Activated naive CD8-positive, alpha-beta T cell (primary cell): ENCODE data around the gene CEP192.
"Not testable (repeated sequence)": the region's sequence is repeated elsewhere in the genome, so short reads cannot be mapped to it uniquely, and the experiment has no call there.

Source experiments
- H3K27ac Mint-ChIP-seq: one replicate; pipeline ENCODE4 v1.8.0; 2021; ENCODE audit warnings: mixed read lengths
- H3K27me3 Mint-ChIP-seq: one replicate; pipeline ENCODE4 v1.8.0; 2021; ENCODE audit warnings: mixed read lengths
- H3K36me3 Mint-ChIP-seq: one replicate; pipeline ENCODE4 v1.8.0; 2021; ENCODE audit warnings: mixed read lengths
- H3K4me1 Mint-ChIP-seq: one replicate; pipeline ENCODE4 v1.8.0; 2021; ENCODE audit warnings: low read depth, mixed read lengths
- H3K4me3 Mint-ChIP-seq: one replicate; pipeline ENCODE4 v1.8.0; 2021; ENCODE audit warnings: mild to moderate bottlenecking, mixed read lengths
- H3K9me3 Mint-ChIP-seq: one replicate; pipeline ENCODE4 v1.8.0; 2021; ENCODE audit warnings: low read depth, mixed read lengths

The CEP192 gene

DNA sequence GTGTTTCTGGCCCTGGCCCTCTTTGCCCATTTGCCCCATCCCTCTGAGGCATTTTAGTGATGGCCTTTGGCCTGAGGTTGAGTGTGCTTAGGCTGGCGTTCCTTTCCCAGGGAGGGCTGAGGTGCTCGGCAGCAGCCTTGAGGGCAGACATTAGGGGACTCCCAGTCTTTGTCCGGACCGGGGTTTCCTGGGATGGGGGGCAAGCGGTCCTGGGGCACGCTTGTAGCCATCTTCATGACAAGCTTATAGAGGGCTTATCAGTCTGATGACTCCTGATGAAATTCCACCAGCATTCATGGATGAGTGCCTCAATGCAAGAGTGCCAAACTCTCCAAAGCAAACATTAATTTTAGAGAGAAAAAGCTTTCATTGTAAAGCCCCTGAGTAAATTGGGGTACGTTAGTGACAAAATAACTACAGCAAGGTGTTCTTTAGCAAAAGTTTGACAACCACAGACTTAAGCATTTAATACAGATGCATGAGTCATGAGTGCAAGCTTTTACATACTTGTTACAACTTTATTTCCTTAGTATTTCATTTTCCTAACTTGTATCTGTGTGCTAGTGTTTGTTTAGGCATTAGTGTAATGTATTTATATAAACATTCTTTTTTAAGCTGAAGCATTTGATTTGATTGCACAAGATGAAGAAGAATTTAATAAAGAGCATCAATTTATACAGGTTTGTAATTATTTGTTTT lies 45.6 kb downstream of the CEP192 start:
- H3K4me1 Mint-ChIP-seq, result peaks cover 7% of the 10 kb centered on the region
- no peak overlapping the region for H3K27ac Mint-ChIP-seq
- no peaks in the 10 kb centered on the region for H3K27me3 Mint-ChIP-seq
- no peak overlapping the region for H3K4me3 Mint-ChIP-seq
- peaks cover 26% of the 10 kb centered on the region for H3K36me3 Mint-ChIP-seq
- H3K9me3 Mint-ChIP-seq, result peaks cover under 1% of the 10 kb centered on the region

DNA sequence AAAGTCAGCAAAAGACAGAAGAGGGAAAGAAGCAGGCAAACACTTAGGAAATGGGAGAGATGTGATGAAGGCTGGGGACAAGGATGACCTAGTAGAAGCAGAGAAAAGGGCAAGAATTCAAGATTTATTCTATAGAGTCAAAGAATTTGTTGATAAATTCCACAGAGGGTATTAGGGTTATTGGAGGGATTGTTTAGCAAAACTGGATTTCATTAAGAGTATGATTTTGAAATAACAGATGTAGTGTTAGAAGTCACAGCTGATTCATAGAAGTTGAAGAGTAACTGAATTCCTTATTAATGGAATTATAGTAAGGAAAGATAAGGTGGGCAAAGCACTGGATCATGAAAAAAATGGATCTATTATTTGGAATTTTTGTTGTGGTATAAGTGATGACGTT lies 48.6 kb downstream of the CEP192 start:
- Mint-ChIP-seq H3K4me3 (no peak overlapping the region), H3K4me1 (peaks cover 8% of the 10 kb centered on the region), H3K36me3 (peaks cover 31% of the 10 kb centered on the region), H3K27me3 (no peaks in the 10 kb centered on the region), H3K27ac (no peak overlapping the region), H3K9me3 (peaks cover 7% of the 10 kb centered on the region)

DNA sequence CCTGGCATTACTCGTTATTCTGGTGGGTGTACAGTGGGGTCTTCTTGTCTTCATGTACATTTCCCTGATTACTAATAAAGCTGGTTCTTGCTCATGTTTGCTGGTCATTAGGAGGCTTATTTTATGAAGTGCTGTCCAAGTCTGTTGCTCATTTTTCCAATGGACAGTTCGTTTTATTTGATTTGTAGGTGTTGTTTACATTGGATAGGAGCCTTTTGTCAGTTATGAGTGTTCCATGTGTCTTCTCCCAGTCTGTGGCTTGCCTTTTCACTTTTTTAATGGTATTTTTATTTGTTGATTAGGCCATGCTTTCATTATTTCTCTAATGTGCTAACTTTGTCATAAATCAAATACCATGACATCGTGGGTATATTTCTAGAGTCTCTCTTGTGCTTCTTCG lies 51.9 kb downstream of the CEP192 start:
- peaks cover 8% of the 10 kb centered on the region for H3K4me1 Mint-ChIP-seq
- peaks cover 43% of the 10 kb centered on the region for H3K36me3 Mint-ChIP-seq
- H3K27me3 Mint-ChIP-seq, result no peaks in the 10 kb centered on the region
- H3K27ac Mint-ChIP-seq, result no peak overlapping the region
- H3K4me3 Mint-ChIP-seq, result no peak overlapping the region
- peaks cover 7% of the 10 kb centered on the region for H3K9me3 Mint-ChIP-seq

DNA sequence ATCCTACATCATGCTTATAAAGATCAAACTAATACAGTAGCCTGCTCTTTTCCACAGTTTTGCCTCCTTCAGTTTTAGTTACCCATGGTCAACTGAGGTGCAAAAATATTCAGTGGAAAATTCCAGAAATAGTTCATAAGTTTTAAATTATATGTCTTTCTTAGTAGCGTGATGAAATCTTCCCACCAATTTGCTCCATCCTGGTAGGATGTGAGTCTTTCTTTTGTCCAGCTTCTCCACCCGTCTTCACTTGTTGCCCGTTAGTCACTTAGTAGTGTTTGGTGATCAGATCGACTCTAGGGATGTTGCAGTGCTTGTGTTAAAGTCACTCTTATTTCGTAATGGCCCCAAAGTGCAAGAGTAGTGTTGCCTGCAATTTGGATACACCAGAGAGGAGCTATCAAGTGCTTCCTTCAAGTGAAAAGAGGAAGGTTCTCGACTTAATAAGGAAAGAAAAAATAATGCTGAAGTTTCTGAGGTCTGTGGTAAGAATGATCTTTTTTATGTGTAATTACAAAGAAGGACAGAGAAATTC lies 57.0 kb downstream of the CEP192 start:
- Mint-ChIP-seq H3K27ac (no peak overlapping the region), H3K4me1 (peaks cover 13% of the 10 kb centered on the region), H3K27me3 (no peaks in the 10 kb centered on the region), H3K9me3 (no peaks in the 10 kb centered on the region), H3K4me3 (no peak overlapping the region), H3K36me3 (peaks cover 36% of the 10 kb centered on the region)

DNA sequence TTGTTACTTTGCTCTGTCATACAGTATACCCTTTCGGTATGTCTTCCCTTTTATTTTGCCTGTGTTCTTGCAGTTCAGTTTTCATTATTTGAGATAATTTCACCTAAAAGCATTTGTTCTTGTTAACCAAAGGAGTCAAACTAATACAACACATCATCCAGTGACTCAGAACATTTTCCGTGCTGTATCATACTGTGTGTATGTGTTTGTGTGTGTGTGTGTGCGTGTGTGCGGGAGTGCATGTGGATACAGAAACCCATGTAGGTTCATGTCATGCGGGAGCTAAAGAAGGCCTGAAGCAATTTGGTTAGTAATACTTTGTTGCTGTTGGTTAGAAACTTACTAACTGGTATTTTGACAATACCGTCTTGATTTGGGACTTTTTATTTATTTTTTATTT lies 60.0 kb downstream of the CEP192 start:
- Mint-ChIP-seq H3K36me3 (peaks cover 22% of the 10 kb centered on the region), H3K27me3 (no peaks in the 10 kb centered on the region), H3K27ac (peak overlapping the region; percentile 2), H3K4me1 (peaks cover 13% of the 10 kb centered on the region), H3K4me3 (no peak overlapping the region), H3K9me3 (no peaks in the 10 kb centered on the region)

GRCh38 chr18:13051950-13052349 lies 60.8 kb downstream of the CEP192 start:
- Mint-ChIP-seq H3K27me3 (no peaks in the 10 kb centered on the region), H3K27ac (no peak overlapping the region), H3K4me1 (peaks cover 13% of the 10 kb centered on the region), H3K36me3 (peaks cover 18% of the 10 kb centered on the region), H3K4me3 (no peak overlapping the region), H3K9me3 (no peaks in the 10 kb centered on the region)

DNA sequence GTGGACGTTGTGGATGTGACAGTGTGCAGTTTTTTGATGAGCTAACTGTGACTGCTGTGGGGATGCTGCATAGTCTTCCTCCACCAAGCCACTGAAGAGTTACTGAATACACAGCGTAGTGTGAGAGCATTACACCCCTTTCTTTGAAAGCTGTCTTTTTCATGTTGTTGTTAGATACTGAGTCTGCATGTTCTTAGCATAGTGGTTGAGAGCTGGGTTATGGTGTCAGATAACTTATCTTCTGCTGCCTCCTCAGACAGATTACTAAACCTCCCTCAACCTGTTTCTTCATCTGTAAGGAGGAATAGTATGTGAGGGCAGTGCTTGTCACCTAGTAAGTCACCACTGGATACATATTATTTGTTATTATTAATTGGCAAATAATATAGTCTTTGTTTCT lies 63.2 kb downstream of the CEP192 start:
- H3K4me1 Mint-ChIP-seq, result peaks cover 13% of the 10 kb centered on the region
- no peak overlapping the region for H3K4me3 Mint-ChIP-seq
- peaks cover 17% of the 10 kb centered on the region for H3K36me3 Mint-ChIP-seq
- no peaks in the 10 kb centered on the region for H3K27me3 Mint-ChIP-seq
- no peak overlapping the region for H3K27ac Mint-ChIP-seq
- H3K9me3 Mint-ChIP-seq, result no peaks in the 10 kb centered on the region

DNA sequence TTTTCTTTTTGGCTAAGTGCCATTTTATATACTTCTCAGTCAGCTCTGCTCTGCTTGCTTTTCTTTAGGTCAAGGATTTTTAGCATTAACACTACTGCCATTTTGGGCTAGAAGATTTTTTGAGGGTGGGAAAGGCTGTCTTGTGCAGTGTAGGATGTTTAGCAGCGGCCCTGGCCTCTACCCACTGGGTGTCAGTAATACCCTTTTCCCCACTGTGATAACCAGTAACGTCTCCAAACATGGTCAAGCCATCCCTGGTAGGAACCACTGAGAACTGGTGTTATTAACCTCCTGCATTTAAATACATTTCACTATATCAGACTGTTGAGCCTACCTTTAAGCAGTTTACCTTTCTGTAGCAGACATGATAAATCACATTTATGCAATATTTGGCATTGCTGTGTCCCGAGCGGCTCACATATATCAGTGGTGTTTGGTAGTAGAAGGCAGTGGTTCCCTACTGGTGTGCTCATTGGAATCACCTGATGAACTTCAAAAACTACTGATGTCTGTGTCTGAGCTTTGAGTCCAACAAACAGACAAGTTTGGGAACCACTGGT lies 70.5 kb downstream of the CEP192 start:
- H3K27ac Mint-ChIP-seq, result no peak overlapping the region
- peaks cover 15% of the 10 kb centered on the region for H3K4me1 Mint-ChIP-seq
- no peaks in the 10 kb centered on the region for H3K27me3 Mint-ChIP-seq
- H3K4me3 Mint-ChIP-seq, result no peak overlapping the region
- peaks cover 22% of the 10 kb centered on the region for H3K36me3 Mint-ChIP-seq
- H3K9me3 Mint-ChIP-seq, result no peaks in the 10 kb centered on the region

DNA sequence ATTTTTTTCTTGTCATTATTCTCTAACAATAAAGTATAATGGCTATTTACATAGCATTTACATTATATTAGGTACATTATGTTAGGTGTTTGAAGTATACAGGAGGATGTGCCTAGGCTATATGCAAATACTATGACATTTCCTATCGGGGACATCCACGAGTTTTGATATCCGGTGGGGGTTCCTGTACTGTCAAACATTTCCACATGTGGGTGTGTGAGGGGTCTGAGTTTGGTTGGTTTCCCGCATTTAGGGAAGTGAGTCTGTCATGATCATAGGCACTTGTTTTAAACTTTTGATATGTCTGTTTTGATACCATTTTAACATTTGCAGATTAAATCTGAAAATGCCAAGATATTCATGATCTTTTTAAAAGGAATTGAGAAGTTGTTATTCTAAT lies 76.0 kb downstream of the CEP192 start:
- H3K27ac Mint-ChIP-seq, result peak overlapping the region; percentile 54

DNA sequence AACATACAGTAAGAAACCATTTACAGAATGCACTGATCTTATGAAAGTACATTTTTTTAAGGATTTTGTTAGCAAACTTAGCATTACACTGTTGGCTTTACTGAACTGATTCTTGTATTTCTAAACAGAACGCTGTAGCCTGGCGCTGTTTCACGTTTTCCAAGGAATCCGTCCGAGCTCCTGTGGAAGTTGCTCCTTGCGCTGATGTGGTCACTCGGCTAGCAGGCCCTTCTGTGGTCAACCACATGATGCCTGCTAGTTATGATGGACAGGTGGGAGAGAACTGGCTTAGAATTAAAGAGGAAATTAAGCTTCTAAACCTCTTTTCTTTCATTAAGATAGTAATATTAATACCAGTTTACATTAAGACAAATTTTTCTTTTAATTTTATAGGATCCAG lies 76.8 kb downstream of the CEP192 start:
- H3K4me1 Mint-ChIP-seq, result peaks cover 24% of the 10 kb centered on the region
- no peak overlapping the region for H3K4me3 Mint-ChIP-seq
- H3K9me3 Mint-ChIP-seq, result no peaks in the 10 kb centered on the region
- H3K36me3 Mint-ChIP-seq, result peaks cover 20% of the 10 kb centered on the region
- no peaks in the 10 kb centered on the region for H3K27me3 Mint-ChIP-seq
- no peak overlapping the region for H3K27ac Mint-ChIP-seq

More for the DNA sequence above, 76.0 kb downstream of the CEP192 start:
- peaks cover 22% of the 10 kb centered on the region for H3K36me3 Mint-ChIP-seq
- peaks cover 24% of the 10 kb centered on the region for H3K4me1 Mint-ChIP-seq
- H3K9me3 Mint-ChIP-seq, result no peaks in the 10 kb centered on the region
- H3K27me3 Mint-ChIP-seq, result no peaks in the 10 kb centered on the region
- peak overlapping the region; percentile 38 for H3K4me3 Mint-ChIP-seq

DNA sequence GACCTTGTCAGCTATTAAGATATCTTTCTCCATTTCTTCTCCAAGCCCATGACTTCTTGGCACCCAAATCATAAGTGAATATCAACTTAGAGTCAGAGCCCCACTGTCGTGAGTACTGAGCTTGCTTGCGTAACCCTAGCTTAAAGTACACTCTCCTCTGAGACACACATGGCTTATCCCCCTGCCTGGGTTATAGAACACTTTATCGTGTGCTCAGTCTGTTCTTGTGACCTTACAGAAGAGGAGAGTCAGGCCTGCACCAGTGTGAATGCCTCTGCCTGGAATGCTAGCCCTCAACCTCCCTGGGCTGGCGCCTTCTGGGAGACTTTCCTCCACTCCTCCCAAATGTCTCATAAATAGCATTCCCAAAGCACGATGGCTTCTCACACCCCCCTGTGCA lies 79.3 kb downstream of the CEP192 start:
- peaks cover 14% of the 10 kb centered on the region for H3K36me3 Mint-ChIP-seq
- no peaks in the 10 kb centered on the region for H3K27me3 Mint-ChIP-seq
- no peak overlapping the region for H3K27ac Mint-ChIP-seq

DNA sequence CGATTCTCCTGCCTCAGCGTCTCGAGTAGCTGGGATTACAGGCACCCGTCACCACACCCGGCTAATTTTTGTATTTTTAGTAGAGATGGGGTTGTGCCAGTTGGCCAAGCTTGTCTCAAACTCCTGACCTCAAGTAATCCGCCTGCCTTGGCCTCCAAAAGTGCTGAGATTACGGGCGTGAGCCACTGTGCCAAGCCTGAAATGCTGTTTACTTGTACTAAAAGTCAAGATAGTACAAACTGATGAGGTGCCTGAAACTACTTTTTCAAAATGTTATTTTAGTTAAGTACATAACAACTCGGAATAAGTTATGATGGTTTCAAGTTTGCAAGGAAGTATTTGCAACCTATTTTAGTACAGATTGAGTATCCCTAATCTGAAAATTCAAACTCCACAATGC lies 85.7 kb downstream of the CEP192 start:
- Mint-ChIP-seq H3K36me3 (peaks cover 29% of the 10 kb centered on the region), H3K4me1 (peaks cover 4% of the 10 kb centered on the region), H3K27me3 (no peaks in the 10 kb centered on the region), H3K27ac (no peak overlapping the region), H3K4me3 (no peak overlapping the region), H3K9me3 (peaks cover 5% of the 10 kb centered on the region)

More for the DNA sequence above, 79.3 kb downstream of the CEP192 start:
- peaks cover 19% of the 10 kb centered on the region for H3K4me1 Mint-ChIP-seq
- no peak overlapping the region for H3K4me3 Mint-ChIP-seq
- no peaks in the 10 kb centered on the region for H3K9me3 Mint-ChIP-seq

- peaks cover 31% of the 10 kb centered on the region for H3K36me3 Mint-ChIP-seq
These were observed 86.3 kb downstream of the CEP192 start for GRCh38 chr18:13077473-13077872.

DNA sequence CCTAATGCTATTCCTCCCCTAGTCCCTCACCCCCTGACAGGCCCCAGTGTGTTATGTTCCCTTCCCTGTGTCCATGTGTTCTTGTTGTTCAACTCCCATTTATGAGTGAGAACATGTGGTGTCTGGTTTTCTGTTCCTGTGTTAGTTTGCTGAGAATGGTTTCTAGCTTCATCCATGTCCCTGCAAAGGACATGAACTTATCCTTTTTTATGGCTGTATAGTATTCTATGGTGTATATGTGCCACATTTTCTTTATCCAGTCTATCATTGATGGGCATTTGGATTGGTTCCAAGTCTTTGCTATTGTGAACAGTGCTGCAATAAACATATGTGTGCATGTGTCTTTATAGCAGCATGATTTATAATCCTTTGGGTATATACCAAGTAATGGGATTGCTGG lies 86.9 kb downstream of the CEP192 start:
- not testable (repeated sequence) for H3K27me3 Mint-ChIP-seq, H3K4me3 Mint-ChIP-seq, H3K4me1 Mint-ChIP-seq, H3K9me3 Mint-ChIP-seq, H3K27ac Mint-ChIP-seq
- H3K36me3 Mint-ChIP-seq, result peaks cover 34% of the 10 kb centered on the region

More at GRCh38 chr18:13077473-13077872, 86.3 kb downstream of the CEP192 start:
- Mint-ChIP-seq H3K27me3 (no peaks in the 10 kb centered on the region), H3K9me3 (peaks cover 5% of the 10 kb centered on the region), H3K4me3 (no peak overlapping the region), H3K27ac (no peak overlapping the region), H3K4me1 (peaks cover 7% of the 10 kb centered on the region)

DNA sequence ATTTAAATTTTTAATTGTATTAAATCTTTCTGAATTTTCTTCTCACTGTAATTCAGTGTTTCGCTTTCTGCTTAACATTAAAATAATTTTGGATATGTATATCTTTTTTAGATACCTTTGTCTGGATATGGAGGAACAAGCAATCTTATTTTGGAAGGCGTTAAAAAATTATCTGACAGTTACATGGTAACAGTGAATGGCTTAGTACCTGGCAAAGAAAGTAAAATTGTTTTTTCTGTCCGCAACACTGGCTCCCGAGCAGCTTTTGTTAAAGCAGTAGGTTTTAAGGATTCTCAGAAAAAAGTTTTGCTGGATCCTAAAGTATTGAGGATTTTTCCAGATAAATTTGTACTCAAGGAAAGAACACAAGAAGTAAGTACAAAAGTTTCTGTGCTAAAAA lies 95.7 kb downstream of the CEP192 start:
- peaks cover 26% of the 10 kb centered on the region for H3K36me3 Mint-ChIP-seq
- no peaks in the 10 kb centered on the region for H3K27me3 Mint-ChIP-seq
- H3K4me1 Mint-ChIP-seq, result peaks cover 6% of the 10 kb centered on the region
- no peak overlapping the region for H3K4me3 Mint-ChIP-seq
- no peak overlapping the region for H3K27ac Mint-ChIP-seq
- no peaks in the 10 kb centered on the region for H3K9me3 Mint-ChIP-seq

DNA sequence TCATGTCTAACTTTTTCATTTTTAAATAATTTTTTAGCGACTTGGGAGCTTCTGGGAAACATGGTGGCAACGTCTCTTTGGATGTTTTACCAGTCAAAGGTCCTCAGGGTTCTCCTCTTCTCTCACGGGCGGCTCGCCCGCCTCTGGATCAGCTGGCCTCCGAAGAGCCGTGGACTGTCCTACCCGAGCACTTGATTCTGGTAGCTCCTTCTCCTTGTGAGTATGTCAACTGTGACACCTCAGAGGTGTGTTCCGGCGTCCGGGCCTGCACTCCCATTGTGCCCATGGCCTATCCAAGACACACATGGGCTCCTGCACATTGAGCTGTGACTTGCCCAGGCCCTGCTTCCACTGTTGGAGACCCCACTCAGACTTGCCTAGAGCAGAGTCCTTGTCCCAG lies 104.3 kb downstream of the CEP192 start:
- H3K27ac Mint-ChIP-seq, result no peak overlapping the region
- no peaks in the 10 kb centered on the region for H3K4me1 Mint-ChIP-seq
- H3K36me3 Mint-ChIP-seq, result peaks cover 16% of the 10 kb centered on the region
- no peaks in the 10 kb centered on the region for H3K9me3 Mint-ChIP-seq
- H3K27me3 Mint-ChIP-seq, result no peaks in the 10 kb centered on the region
- H3K4me3 Mint-ChIP-seq, result no peak overlapping the region
